DND-41 (cell line): ENCODE data around the gene XIRP2.

Experiments used
- ATAC-seq: fragments of 200-7000 bp; cut with Tn5 transposase; 3 replicates; pipeline ENCODE4 v1.9.1; 2021; ENCODE audit warnings: low read depth; ENCODE audit not compliant: insufficient read depth
- DNase-seq: peaks from one replicate; pipeline ENCODE4 v3.0.0-alpha.2; 2020
- H2AFZ ChIP-seq: 2 replicates; pipeline ENCODE4 v1.6.0; 2012; ENCODE audit warnings: low read depth, low read length
- H3K27ac ChIP-seq: 2 replicates; pipeline ENCODE4 v1.5.1; 2012; ENCODE audit warnings: low read length, inconsistent platforms
- H3K27me3 ChIP-seq: fragments of 200-600 bp; sonication (generic); 2 replicates; pipeline ENCODE4 v1.6.0; 2012; ENCODE audit warnings: low read length, mild to moderate bottlenecking, inconsistent platforms; ENCODE audit not compliant: insufficient read depth, poor library complexity
- H3K36me3 ChIP-seq: 2 replicates; pipeline ENCODE4 v1.5.1; 2012; ENCODE audit warnings: low read length, inconsistent platforms; ENCODE audit not compliant: insufficient read depth
- H3K4me1 ChIP-seq: 2 replicates; pipeline ENCODE4 v1.5.1; 2012; ENCODE audit warnings: mild to moderate bottlenecking, low read length; ENCODE audit not compliant: insufficient read depth
- H3K4me2 ChIP-seq: 2 replicates; pipeline ENCODE4 v1.6.0; 2012; ENCODE audit warnings: mild to moderate bottlenecking, moderate library complexity, low read length, inconsistent platforms; ENCODE audit not compliant: insufficient read depth
- H3K4me3 ChIP-seq, 2 experiments: fragments of 200-600 bp in 1 of 2; shearing (Covaris generic) in 1 of 2; 2 replicates each; pipeline ENCODE4 v1.5.1; 2012 to 2016; ENCODE audit warnings: inconsistent platforms in 2 of 2, low read length in 2 of 2, mild to moderate bottlenecking in 2 of 2, low read depth in 1 of 2, moderate library complexity in 1 of 2
- H3K79me2 ChIP-seq: 2 replicates; pipeline ENCODE4 v1.6.0; 2012; ENCODE audit warnings: low read length, inconsistent platforms; ENCODE audit not compliant: insufficient read depth
- H3K9ac ChIP-seq: 2 replicates; pipeline ENCODE4 v1.6.0; 2012; ENCODE audit warnings: low read depth, mild to moderate bottlenecking, inconsistent platforms, low read length, moderate library complexity
- H3K9me3 ChIP-seq: 2 replicates; pipeline ENCODE4 v1.5.1; 2012; ENCODE audit warnings: low read length, moderate library complexity, mild to moderate bottlenecking, inconsistent platforms; ENCODE audit not compliant: insufficient read depth, severe bottlenecking
- H4K20me1 ChIP-seq: 2 replicates; pipeline ENCODE4 v1.6.0; 2012; ENCODE audit warnings: low read length; ENCODE audit not compliant: insufficient read depth
- CTCF ChIP-seq: IDR thresholded peaks from 2 replicates; pipeline ENCODE4 v1.5.1; 2012; ENCODE audit warnings: borderline replicate concordance, low read length, moderate library complexity, mild to moderate bottlenecking; ENCODE audit not compliant: poor library complexity, severe bottlenecking; ENCODE audit errors: extremely low read depth
- EZH2 ChIP-seq: IDR thresholded peaks from 3 replicates; pipeline ENCODE4 v1.6.1; 2012; ENCODE audit warnings: borderline replicate concordance, low read depth, mild to moderate bottlenecking, moderate library complexity, low read length, inconsistent platforms; ENCODE audit not compliant: severe bottlenecking

XIRP2 gene

GRCh38 chr2:167144179-167144898 is 256.1 kb downstream of the XIRP2 start:
- DNase-seq: no peak
- Histone ChIP-seq H3K4me2 (no peak overlapping the region), H2AFZ (no peak overlapping the region), H3K36me3 (no peaks in the 10 kb centered on the region), H3K27ac (no peak overlapping the region), H3K9ac (no peak overlapping the region), H3K9me3 (no peaks in the 10 kb centered on the region), H3K79me2 (no peaks in the 10 kb centered on the region), H4K20me1 (no peaks in the 10 kb centered on the region), H3K4me1 (no peaks in the 10 kb centered on the region), H3K4me3 (no peak overlapping the region), H3K27me3 (no peaks in the 10 kb centered on the region)
- TF ChIP-seq EZH2: no peak
- TF ChIP-seq CTCF: no peak
- ATAC-seq: no peak

GRCh38 chr2:167147271-167147941 is 259.1 kb downstream of the XIRP2 start:
- Histone ChIP-seq H3K4me2 (no peak overlapping the region), H3K27ac (no peak overlapping the region), H3K36me3 (no peaks in the 10 kb centered on the region), H4K20me1 (no peaks in the 10 kb centered on the region), H3K4me1 (no peaks in the 10 kb centered on the region), H3K9ac (no peak overlapping the region), H3K79me2 (no peaks in the 10 kb centered on the region), H3K4me3 (no peak overlapping the region), H3K27me3 (no peaks in the 10 kb centered on the region), H3K9me3 (no peaks in the 10 kb centered on the region), H2AFZ (no peak overlapping the region)
- no peak for ATAC-seq
- no peak for TF ChIP-seq EZH2
- TF ChIP-seq CTCF: no peak
- DNase-seq: no peak

GRCh38 chr2:167151894-167152293 is 263.6 kb downstream of the XIRP2 start:
- no peak for TF ChIP-seq CTCF
- TF ChIP-seq EZH2: no peak
- no peaks in the 10 kb centered on the region for H3K9me3 ChIP-seq
- no peaks in the 10 kb centered on the region for H4K20me1 ChIP-seq
- H3K27me3 ChIP-seq: no peaks in the 10 kb centered on the region
- H3K9ac ChIP-seq: no peak overlapping the region
- no peaks in the 10 kb centered on the region for H3K79me2 ChIP-seq
- ATAC-seq (no peak), DNase-seq (no peak)
- H3K4me2 ChIP-seq: no peak overlapping the region
- no peak overlapping the region for H2AFZ ChIP-seq
- no peaks in the 10 kb centered on the region for H3K4me1 ChIP-seq
- H3K27ac ChIP-seq: no peak overlapping the region
- no peak overlapping the region for H3K4me3 ChIP-seq
- no peaks in the 10 kb centered on the region for H3K36me3 ChIP-seq

- H3K79me2 ChIP-seq: no peaks in the 10 kb centered on the region
- H3K4me1 ChIP-seq: no peaks in the 10 kb centered on the region
- H3K9ac ChIP-seq: no peak overlapping the region
- no peak overlapping the region for H3K4me3 ChIP-seq
- H3K27me3 ChIP-seq: no peaks in the 10 kb centered on the region
- H4K20me1 ChIP-seq: no peaks in the 10 kb centered on the region
- no peak overlapping the region for H2AFZ ChIP-seq
- no peak overlapping the region for H3K4me2 ChIP-seq
- no peak for TF ChIP-seq CTCF
- TF ChIP-seq EZH2: no peak
- DNase-seq: no peak
- H3K27ac ChIP-seq: no peak overlapping the region
- no peaks in the 10 kb centered on the region for H3K36me3 ChIP-seq
- no peaks in the 10 kb centered on the region for H3K9me3 ChIP-seq
- no peak for ATAC-seq
These were observed 269.2 kb downstream of the XIRP2 start for GRCh38 chr2:167157523-167157922.
